Fibroblast of the aortic adventitia (primary cell): ENCODE data around the gene PAQR4. TPM values are rescaled to one million over a fixed set of nuclear protein-coding genes. Genes with fewer than 3 reads are reported as not detected.
A peak's percentile ranks its signal among the peaks of the same experiment; 100 is the strongest.

Source experiments
- DNase-seq: peaks from one replicate; pipeline ENCODE4 v3.0.0-alpha.2; 2010; ENCODE audit warnings: low read depth
- H3K4me3 ChIP-seq: 2 replicates; pipeline ENCODE4 v1.5.1; 2011; ENCODE audit warnings: low read depth, mild to moderate bottlenecking, control low read depth, low read length, moderate library complexity
- CTCF ChIP-seq: IDR thresholded peaks from 2 replicates; pipeline ENCODE4 v1.5.1; 2011; ENCODE audit warnings: mild to moderate bottlenecking, low read length, control low read depth, inconsistent platforms; ENCODE audit not compliant: insufficient read depth
- total RNA-seq: library from RNA; depleted of rRNA; stranded (reverse); fragments of >200 nt; gene quantifications from 2 replicates; pipeline ENCODE4 v1.2.3, GENCODE V29; 2012; ENCODE audit warnings: low replicate concordance

PAQR4 gene
- total RNA-seq, 1 donor, result 13.8 TPM

DNA sequence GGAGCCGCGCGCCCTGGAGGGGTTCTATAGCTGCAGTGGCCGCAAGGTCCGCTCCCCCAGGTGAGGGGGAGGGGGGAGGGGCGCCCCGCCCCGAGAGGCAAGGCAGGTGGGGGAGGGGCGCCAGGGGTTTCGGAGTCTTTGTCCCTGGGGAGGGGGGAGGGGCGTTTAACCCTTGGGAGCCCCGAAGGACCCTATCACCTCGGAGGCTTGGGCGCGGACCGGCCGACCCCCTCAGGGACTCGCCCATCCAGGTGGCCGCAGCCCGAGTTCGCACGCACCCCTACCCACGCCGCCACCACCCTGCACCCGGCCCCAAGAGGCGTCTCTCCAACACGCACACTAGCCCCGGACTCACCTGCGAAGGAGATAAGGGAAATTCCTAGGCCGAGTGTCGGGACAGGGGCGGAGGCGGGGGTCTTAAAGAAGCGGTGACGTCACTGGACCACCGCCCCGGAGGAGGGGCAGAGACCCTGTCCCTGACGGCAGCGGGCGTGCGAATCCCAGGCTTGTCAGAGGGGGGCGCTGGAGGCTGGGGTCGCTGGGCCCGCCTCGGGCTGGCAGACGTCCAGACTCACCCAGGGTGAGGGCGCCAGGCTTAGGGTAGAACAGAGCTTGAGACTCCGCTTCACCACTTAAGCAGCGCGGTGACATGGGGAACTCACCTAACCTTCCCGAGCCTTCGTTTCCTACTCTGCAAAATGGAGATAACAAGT, 48.8 kb downstream of the PAQR4 start, which contains the start of gene CLDN6:
Gene CLDN6, minus strand, starts transcription at position 390 of the 713 bp plus-strand sequence. CDS start 2,162 bp downstream, outside the sequence.
- no peak for TF ChIP-seq CTCF
- no peak for DNase-seq
- H3K4me3 ChIP-seq, result no peak within 1 kb of the TSS

GRCh38 chr16:3019594-3020246, 50.6 kb downstream of the PAQR4 start:
- peak overlapping the region; percentile 63 for H3K4me3 ChIP-seq
- TF ChIP-seq CTCF, result no peak
- DNase-seq, result no peak

GRCh38 chr16:3020247-3020603, 51.1 kb downstream of the PAQR4 start, which contains the start of gene TNFRSF12A:
Gene TNFRSF12A, plus strand, starts transcription at chr16:3020368. Its CDS starts 30 bp downstream, at chr16:3020398.
- peak within 1 kb of the TSS; percentile 92 for H3K4me3 ChIP-seq
- DNase-seq, result peak; percentile 46
- TF ChIP-seq CTCF, result no peak

GRCh38 chr16:3020604-3021448, 51.7 kb downstream of the PAQR4 start:
- no peak for TF ChIP-seq CTCF
- DNase-seq, result peak; percentile 81
- peak overlapping the region; percentile 92 for H3K4me3 ChIP-seq

DNA sequence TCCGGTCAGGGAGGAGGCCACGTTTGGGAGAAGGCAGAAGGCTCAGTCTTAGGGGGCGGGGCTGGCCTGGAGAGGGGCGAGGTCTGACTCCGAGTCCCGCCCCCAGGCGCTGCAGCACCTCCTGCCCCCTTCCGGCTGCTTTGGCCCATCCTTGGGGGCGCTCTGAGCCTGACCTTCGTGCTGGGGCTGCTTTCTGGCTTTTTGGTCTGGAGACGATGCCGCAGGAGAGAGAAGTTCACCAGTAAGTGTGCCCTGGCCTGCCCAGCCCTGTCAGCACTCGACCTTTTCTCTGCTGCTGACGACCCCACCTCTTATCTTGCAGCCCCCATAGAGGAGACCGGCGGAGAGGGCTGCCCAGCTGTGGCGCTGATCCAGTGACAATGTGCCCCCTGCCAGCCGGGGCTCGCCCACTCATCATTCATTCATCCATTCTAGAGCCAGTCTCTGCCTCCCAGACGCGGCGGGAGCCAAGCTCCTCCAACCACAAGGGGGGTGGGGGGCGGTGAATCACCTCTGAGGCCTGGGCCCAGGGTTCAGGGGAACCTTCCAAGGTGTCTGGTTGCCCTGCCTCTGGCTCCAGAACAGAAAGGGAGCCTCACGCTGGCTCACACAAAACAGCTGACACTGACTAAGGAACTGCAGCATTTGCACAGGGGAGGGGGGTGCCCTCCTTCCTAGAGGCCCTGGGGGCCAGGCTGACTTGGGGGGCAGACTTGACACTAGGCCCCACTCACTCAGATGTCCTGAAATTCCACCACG, 52.5 kb downstream of the PAQR4 start:
- peak; percentile 92 for DNase-seq
- peak overlapping the region; percentile 92 for H3K4me3 ChIP-seq

More for the DNA sequence above, 52.5 kb downstream of the PAQR4 start:
- TF ChIP-seq CTCF, result peak; percentile 44
